Stimulated activated CD4-positive, alpha-beta T cell treated with anti-CD3 and anti-CD28 coated beads, Interleukin-1b, Interleukin-23, amount 100 ng/mL, for 24 hours (primary cell): ENCODE data around the gene CCM2L.
"Not testable (repeated sequence)": the region's sequence is repeated elsewhere in the genome, so short reads cannot be mapped to it uniquely, and the experiment has no call there.

ENCODE experiments used
- DNase-seq, 4 experiments: peaks; one replicate each; pipeline ENCODE4 v3.0.0-alpha.2; 2020; ENCODE audit warnings: low read depth in 4 of 4, low spot score in 1 of 4

The CCM2L gene

GRCh38 chr20:32028647-32029372 is 18.6 kb downstream of the CCM2L start:
- no peak for DNase-seq

DNA sequence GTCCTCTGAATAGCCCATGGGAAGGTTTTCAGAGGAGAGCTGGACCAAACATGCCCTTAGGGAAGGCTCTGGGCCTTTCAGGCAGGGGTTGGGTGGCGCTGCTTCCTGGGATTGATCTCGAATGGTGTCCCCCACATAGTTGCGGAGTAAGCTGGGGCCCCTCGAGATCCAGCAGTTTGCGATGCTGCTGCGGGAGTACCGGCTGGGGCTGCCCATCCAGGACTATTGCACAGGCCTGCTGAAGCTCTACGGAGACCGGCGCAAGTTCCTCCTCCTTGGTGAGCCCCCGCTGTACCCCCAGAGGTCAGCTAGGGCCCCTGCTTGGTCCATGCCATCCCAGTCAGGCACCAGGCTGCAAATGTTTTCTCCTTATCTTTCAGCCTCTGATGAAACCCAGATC is 19.3 kb downstream of the CCM2L start:
- no peak for DNase-seq

DNA sequence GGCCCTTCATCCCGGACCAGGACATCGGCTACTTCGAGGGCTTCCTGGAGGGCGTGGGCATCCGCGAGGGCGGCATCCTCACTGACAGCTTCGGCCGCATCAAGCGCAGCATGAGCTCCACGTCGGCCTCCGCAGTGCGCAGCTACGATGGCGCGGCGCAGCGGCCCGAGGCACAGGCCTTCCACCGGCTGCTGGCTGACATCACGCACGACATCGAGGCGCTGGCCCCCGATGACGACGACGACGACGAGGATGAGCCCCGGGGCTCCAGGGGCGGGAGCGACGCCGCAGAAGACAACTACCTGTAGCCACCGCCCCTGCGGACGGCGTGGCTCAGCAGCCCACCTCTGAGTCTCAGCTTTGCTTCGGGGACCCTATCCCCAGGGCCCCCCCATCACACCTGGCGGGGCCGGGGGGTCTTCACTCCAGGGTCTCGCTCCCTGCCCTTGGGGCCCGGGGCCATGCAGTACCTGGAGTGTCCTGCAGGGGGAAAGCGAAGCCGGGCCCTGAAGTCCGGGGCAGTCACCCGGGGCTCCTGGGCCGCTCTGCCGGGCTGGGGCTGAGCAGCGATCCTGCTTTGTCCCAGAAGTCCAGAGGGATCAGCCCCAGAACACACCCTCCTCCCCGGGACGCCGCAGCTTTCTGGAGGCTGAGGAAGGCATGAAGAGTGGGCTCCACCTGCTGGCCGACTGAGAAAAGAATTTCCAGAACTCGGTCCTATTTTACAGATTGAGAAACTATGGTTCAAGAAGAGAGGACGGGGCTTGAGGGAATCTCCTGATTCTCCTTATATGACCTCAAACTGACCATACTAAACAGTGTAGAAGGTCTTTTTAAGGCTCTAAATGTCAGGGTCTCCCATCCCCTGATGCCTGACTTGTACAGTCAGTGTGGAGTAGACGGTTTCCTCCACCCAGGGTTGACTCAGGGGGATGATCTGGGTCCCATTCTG is 21.0 kb downstream of the CCM2L start:
- peak; percentile 22 to 39 (median 30) for DNase-seq

GRCh38 chr20:32033316-32033715 is 23.1 kb downstream of the CCM2L start:
- no peak for DNase-seq

GRCh38 chr20:32033721-32034120 is 23.5 kb downstream of the CCM2L start:
- DNase-seq: not testable (repeated sequence)

- DNase-seq: no peak
Observed at GRCh38 chr20:32034581-32035425, 24.6 kb downstream of the CCM2L start.

DNA sequence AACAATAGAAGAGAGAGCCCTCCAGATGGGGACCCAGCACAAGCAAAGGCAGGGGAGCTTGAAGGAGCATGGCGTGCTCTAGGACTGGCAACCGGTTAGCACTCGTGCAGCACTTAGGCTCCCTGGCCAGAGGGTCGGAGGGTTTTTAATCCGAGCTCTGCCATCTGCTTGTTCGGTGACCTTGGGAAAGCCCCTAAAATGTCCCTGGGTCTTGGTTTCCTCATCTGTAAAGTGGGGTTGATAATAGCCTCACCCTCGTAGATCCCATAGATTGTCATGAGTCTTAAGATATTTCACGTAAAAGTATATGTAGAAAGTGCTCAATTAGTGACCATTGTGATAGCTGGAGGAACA is 25.2 kb downstream of the CCM2L start:
- DNase-seq: no peak

DNA sequence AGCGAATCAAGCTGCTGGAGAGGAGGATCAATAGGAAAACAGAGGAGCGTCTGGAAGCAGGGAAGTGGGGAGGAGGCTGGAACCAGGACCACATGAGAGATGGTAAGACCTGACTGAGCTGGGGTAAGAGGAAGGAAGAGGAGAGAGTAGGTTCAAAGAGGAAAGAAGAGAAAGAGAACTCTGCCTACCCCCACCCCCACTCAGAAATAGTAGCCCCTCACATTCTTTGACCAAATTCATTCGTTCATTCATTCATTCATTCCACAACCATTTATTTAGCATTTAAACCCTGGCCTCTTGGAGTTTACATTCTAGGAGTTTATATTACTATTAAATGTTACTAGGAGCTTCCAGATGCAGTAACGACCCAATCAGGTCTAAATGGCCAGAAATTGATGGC is 26.0 kb downstream of the CCM2L start:
- DNase-seq: no peak

GRCh38 chr20:32036716-32037485 is 26.7 kb downstream of the CCM2L start:
- DNase-seq: no peak

DNA sequence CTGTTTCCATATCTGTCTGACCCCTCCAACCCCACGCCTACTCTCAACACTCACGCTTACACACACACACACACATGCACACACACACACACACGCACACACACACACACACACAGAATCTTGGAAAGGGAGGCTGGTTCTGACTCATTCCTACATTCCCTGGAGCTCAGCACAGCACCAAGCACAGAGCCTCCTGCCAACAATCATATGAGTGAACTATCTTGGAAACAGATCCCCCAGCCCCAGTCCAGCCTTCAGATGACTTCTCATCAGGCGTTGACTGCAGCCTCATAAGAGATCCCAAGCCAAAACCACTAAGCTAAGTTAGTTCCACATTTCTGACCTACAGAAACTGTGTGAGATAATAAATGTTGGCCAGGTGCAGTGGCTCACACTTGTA is 27.7 kb downstream of the CCM2L start:
- DNase-seq: no peak

- DNase-seq: no peak
Observed at GRCh38 chr20:32040142-32040953, 30.1 kb downstream of the CCM2L start.

DNA sequence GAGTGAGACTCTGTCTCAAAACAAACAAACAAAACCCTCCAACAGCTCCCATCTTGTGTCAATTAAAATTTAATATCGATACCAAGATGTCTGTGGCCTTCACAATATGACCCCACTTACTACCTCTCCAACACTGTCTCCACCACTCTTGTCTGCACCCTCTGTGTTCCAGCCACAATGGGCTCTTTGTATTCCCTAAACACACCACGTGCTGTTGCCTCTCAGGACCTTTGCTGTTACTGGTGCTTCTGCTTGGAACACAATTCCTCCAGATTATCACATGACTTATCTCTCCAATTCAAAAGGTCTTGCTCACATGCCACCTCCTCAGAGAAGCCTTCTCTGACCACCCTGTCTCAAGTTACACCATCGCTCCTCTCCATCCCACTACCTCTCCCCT is 35.8 kb downstream of the CCM2L start:
- no peak for DNase-seq

GRCh38 chr20:32050324-32050841 is 40.1 kb downstream of the CCM2L start:
- DNase-seq: no peak

GRCh38 chr20:32050851-32051556 is 40.8 kb downstream of the CCM2L start:
- DNase-seq: no peak

- DNase-seq: no peak
Observed at GRCh38 chr20:32051720-32052089, 41.5 kb downstream of the CCM2L start.

- DNase-seq: no peak
Observed at GRCh38 chr20:32052090-32052777, 42.0 kb downstream of the CCM2L start, which contains the start of gene HCK. TSS of gene HCK (plus strand) at chr20:32052242.

GRCh38 chr20:32052778-32053362 is 42.6 kb downstream of the CCM2L start:
- DNase-seq: no peak

DNA sequence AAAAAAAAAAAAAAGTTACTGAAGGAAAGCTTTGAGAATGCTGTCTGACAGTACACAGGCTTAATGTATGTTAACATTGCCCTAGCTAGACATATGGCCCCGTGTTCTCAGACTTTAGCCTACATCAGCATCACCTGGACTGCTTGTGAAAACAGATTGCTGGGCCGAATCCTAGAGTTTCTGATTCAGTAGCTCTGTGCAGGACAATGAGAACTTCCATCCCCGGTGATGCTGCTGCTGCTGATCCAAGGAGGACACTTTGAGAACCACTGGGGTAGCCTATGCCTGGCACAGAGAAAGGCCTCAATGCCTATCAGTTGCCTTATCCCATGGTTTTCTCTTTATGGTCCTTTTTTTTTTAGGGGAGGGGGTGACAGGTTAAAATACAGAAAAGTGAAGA is 43.4 kb downstream of the CCM2L start:
- no peak for DNase-seq
